Measurements from ENCODE around the gene TMEM92.

TMEM92 gene

GRCh38 chr17:50241431-50241830 is 32.8 kb upstream of the TMEM92 start:
- H3K4me3 ChIP-seq (ENCODE audit: low read depth, low read length): no peak overlapping the region
- no peak for TF ChIP-seq CTCF (IDR thresholded peaks at IDR 0.05; ENCODE audit: low read depth, low read length)

DNA sequence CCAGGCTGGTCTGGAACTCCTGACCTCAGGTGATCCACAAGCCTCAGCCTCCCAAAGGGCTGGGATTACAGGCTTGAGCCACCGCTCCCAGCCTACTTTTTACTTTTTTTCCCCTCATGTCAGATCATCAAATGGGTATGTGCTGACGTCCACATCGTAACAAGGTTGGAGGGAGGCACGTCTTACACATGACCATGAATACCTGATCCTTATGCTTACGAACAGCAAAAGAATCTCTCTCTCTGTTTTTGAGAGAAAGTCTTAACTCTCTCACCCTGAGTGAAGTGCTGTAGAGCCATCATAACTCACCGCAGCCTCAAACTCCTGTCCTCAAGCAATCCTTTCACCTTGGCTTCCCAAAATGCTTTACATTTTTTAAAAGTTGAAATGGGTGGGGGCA is 29.5 kb upstream of the TMEM92 start:
- TF ChIP-seq CTCF (IDR thresholded peaks at IDR 0.05; ENCODE audit: low read depth, low read length): no peak
- no peak overlapping the region for H3K4me3 ChIP-seq (ENCODE audit: low read depth, low read length)

- no peak overlapping the region for H3K4me3 ChIP-seq (ENCODE audit: low read depth, low read length)
- no peak for TF ChIP-seq CTCF (IDR thresholded peaks at IDR 0.05; ENCODE audit: low read depth, low read length)
Measured at GRCh38 chr17:50248255-50248654, 26.0 kb upstream of the TMEM92 start.

GRCh38 chr17:50252781-50253180 is 21.5 kb upstream of the TMEM92 start:
- TF ChIP-seq CTCF (IDR thresholded peaks at IDR 0.05; ENCODE audit: low read depth, low read length): no peak
- no peak overlapping the region for H3K4me3 ChIP-seq (ENCODE audit: low read depth, low read length)

- no peak for TF ChIP-seq CTCF (IDR thresholded peaks at IDR 0.05; ENCODE audit: low read depth, low read length)
- H3K4me3 ChIP-seq (ENCODE audit: low read depth, low read length): no peak overlapping the region
Measured at GRCh38 chr17:50255766-50256635, 18.3 kb upstream of the TMEM92 start.

- H3K4me3 ChIP-seq (ENCODE audit: low read depth, low read length): no peak overlapping the region
- TF ChIP-seq CTCF (IDR thresholded peaks at IDR 0.05; ENCODE audit: low read depth, low read length): no peak
Measured at GRCh38 chr17:50256826-50257618, 17.2 kb upstream of the TMEM92 start.

Data from WI38 (cell line).